ENCODE data around the gene SNAP91. TPM values are rescaled to one million over a fixed set of nuclear protein-coding genes. Genes with fewer than 3 reads are reported as not detected.

The SNAP91 gene
- total RNA-seq, 4 donors from 2014 or later = not detected

DNA sequence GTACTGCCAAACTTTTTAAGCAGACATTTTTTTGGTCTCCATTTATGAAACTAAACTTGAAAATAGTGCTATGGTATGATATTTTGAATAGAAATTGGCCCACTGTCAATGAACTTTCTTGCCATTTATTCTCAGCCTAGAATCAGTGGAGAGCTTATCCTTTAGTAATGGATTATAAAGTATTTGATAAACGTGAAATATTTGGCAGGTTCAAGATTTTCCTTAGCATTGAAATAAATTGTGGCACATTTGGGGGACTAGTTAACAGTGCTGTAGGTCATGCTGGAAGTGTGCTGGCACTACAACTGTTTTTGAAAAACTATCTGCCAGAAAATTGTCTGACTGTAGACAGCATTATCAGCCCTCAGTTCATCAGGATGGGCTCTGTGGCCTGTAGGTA, 194.4 kb downstream of the SNAP91 start:
- WGBS, 2 donors = 74 to 79% methylated on average over 1 of the region's 1 CpG
- intact Hi-C loops (cut with DNase I; ENCODE audit: low total_unique reads) = loop anchor here (10.0 kb wide), 1 partner anchor 100 kb away; no protein-coding TSS in a partner anchor
- no peak for DNase-seq (ENCODE audit: low spot score in 2 of 2)
- no peak overlapping the region for H3K4me3 ChIP-seq (ENCODE audit: low read depth, poor library complexity, severe bottlenecking)
- TF ChIP-seq POLR2A (IDR thresholded peaks at IDR 0.05) = no peak
- TF ChIP-seq, protein P1, sequence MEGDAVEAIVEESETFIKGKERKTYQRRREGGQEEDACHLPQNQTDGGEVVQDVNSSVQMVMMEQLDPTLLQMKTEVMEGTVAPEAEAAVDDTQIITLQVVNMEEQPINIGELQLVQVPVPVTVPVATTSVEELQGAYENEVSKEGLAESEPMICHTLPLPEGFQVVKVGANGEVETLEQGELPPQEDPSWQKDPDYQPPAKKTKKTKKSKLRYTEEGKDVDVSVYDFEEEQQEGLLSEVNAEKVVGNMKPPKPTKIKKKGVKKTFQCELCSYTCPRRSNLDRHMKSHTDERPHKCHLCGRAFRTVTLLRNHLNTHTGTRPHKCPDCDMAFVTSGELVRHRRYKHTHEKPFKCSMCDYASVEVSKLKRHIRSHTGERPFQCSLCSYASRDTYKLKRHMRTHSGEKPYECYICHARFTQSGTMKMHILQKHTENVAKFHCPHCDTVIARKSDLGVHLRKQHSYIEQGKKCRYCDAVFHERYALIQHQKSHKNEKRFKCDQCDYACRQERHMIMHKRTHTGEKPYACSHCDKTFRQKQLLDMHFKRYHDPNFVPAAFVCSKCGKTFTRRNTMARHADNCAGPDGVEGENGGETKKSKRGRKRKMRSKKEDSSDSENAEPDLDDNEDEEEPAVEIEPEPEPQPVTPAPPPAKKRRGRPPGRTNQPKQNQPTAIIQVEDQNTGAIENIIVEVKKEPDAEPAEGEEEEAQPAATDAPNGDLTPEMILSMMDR (IDR thresholded peaks at IDR 0.05) = no peak

GRCh38 chr6:83511901-83512681, 196.8 kb downstream of the SNAP91 start, which contains the start of gene PRSS35:
TSS of gene PRSS35 (plus strand) at chr6:83512534. CDS start at chr6:83523442, 10,908 bp downstream.
- no peak for TF ChIP-seq POLR2A (IDR thresholded peaks at IDR 0.05)
- TF ChIP-seq, protein P1 (IDR thresholded peaks at IDR 0.05) = no peak
- peak in 1 of 2 donors; percentile 86 for DNase-seq (ENCODE audit: low spot score in 2 of 2)
- WGBS, 2 donors = 1 to 2% methylated on average over 34 to 37 of the region's 38 CpGs
- H3K4me3 ChIP-seq (ENCODE audit: low read depth, poor library complexity, severe bottlenecking) = no peak within 1 kb of the TSS
- intact Hi-C loops (cut with DNase I; ENCODE audit: low total_unique reads) = loop anchor here (10.0 kb wide), 1 partner anchor 97 kb away; no protein-coding TSS in a partner anchor

- TF ChIP-seq POLR2A (IDR thresholded peaks at IDR 0.05) = no peak
- 77 to 82% methylated on average over 8 of the region's 8 CpGs for WGBS, 2 donors
- no peak overlapping the region for H3K4me3 ChIP-seq (ENCODE audit: low read depth, poor library complexity, severe bottlenecking)
- no peak for DNase-seq (ENCODE audit: low spot score in 2 of 2)
- intact Hi-C loops (cut with DNase I; ENCODE audit: low total_unique reads) = loop anchor here (10.0 kb wide), 1 partner anchor 96 kb away; no protein-coding TSS in a partner anchor
These were observed 197.6 kb downstream of the SNAP91 start for GRCh38 chr6:83511266-83511665.

DNA sequence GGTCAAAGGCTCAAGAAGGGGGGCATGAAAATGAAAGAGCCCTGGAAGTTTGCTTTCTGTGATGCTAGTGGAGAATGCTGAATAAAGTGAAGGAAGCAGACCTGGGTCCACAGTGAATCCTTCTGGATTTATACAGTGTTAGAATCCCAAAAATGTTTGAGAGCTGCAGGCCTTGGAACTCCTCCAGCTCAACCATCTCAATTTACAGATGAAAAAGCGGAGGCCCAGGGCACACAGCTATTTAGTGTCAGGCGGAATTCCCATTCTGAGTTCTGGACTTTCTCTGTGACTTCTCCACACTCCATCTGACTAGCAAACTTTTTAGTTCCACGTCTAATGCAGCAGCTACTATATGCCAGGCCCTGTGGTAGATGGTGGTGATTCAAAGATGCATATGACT, 198.1 kb downstream of the SNAP91 start:
- no peak overlapping the region for H3K4me3 ChIP-seq (ENCODE audit: low read depth, poor library complexity, severe bottlenecking)
- intact Hi-C loops (cut with DNase I; ENCODE audit: low total_unique reads) = loop anchor here (10.0 kb wide), 1 partner anchor 96 kb away; no protein-coding TSS in a partner anchor
- WGBS, 2 donors = 88 to 89% methylated on average over 3 of the region's 3 CpGs
- no peak for DNase-seq (ENCODE audit: low spot score in 2 of 2)
- TF ChIP-seq POLR2A (IDR thresholded peaks at IDR 0.05) = no peak
- TF ChIP-seq, protein P1 (IDR thresholded peaks at IDR 0.05) = no peak

DNA sequence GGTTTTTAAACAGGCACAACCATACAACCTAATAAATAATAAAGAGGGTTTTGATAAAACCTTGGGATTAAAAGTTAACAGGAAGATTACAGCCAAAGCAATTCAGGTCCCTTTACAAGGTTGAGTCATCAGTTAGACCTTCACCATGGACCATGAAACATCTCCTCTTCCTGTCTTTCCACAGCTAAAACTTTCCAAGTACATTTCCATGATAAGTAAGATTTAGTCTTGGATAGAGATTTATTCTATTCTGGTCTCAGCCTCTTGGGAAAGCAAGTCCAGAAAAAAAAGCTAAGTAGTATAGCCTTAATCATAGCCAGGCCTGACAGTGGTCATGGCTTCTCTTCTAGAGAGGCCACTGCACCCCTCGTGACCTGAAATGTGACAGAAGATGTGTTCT, 199.5 kb downstream of the SNAP91 start:
- TF ChIP-seq POLR2A (IDR thresholded peaks at IDR 0.05) = no peak
- TF ChIP-seq, protein P1 (IDR thresholded peaks at IDR 0.05) = no peak
- WGBS, 2 donors = 79 to 83% methylated on average over 1 of the region's 1 CpG
- no peak for DNase-seq (ENCODE audit: low spot score in 2 of 2)
- no peak overlapping the region for H3K4me3 ChIP-seq (ENCODE audit: low read depth, poor library complexity, severe bottlenecking)
- intact Hi-C loops (cut with DNase I; ENCODE audit: low total_unique reads) = loop anchor here (10.0 kb wide), 1 partner anchor 285 kb away; no protein-coding TSS in a partner anchor

GRCh38 chr6:83505356-83505755, 203.5 kb downstream of the SNAP91 start:
- peak in 1 of 2 donors; percentile 19 for DNase-seq (ENCODE audit: low spot score in 2 of 2)
- no peak for TF ChIP-seq POLR2A (IDR thresholded peaks at IDR 0.05)
- TF ChIP-seq, protein P1 (IDR thresholded peaks at IDR 0.05) = no peak
- no peak overlapping the region for H3K4me3 ChIP-seq (ENCODE audit: low read depth, poor library complexity, severe bottlenecking)
- WGBS, 2 donors = 69 to 72% methylated on average over 4 of the region's 4 CpGs
- intact Hi-C loops (cut with DNase I; ENCODE audit: low total_unique reads) = loop anchor here (10.0 kb wide), 1 partner anchor 281 kb away; no protein-coding TSS in a partner anchor

Measured in lower leg skin (tissue), 4 donors.